Endometrial microvascular endothelial cells (primary cell): ENCODE data around the gene LRPAP1. TPM values are rescaled to one million over a fixed set of nuclear protein-coding genes. Genes with fewer than 3 reads are reported as not detected.
"Not testable (repeated sequence)": the region's sequence is repeated elsewhere in the genome, so short reads cannot be mapped to it uniquely, and the experiment has no call there.

Source experiments
- in situ Hi-C: cut with HindIII; loops from 2 replicates; pipeline ENCODE4 v1.10.0; 2017; ENCODE audit warnings: low sequenced_read_pairs, low pct_unique_long_range_greater_than_20kb; ENCODE audit errors: inconsistent ontology term
- total RNA-seq: library from RNA; depleted of rRNA; stranded (reverse); fragments of >200 nt; gene quantifications from one replicate; pipeline ENCODE4 v1.2.3, GENCODE V29; 2015; ENCODE audit errors: inconsistent ontology term

LRPAP1 gene
- total RNA-seq, 1 donor from 2014 or later = 160 TPM

GRCh38 chr4:3543415-3543814 is 11.2 kb upstream of the LRPAP1 start:
- in situ Hi-C loops = not testable (repeated sequence)

- in situ Hi-C loops = not testable (repeated sequence)
These were observed 6.7 kb upstream of the LRPAP1 start for GRCh38 chr4:3538906-3539305.

- in situ Hi-C loops = not testable (repeated sequence)
These were observed 3.6 kb upstream of the LRPAP1 start for GRCh38 chr4:3535812-3536211.

GRCh38 chr4:3533423-3533820 is 1.2 kb upstream of the LRPAP1 start:
- in situ Hi-C loops = no loop called here

GRCh38 chr4:3532751-3533422 is 665 bp upstream of the LRPAP1 start:
- in situ Hi-C loops = no loop called here

DNA sequence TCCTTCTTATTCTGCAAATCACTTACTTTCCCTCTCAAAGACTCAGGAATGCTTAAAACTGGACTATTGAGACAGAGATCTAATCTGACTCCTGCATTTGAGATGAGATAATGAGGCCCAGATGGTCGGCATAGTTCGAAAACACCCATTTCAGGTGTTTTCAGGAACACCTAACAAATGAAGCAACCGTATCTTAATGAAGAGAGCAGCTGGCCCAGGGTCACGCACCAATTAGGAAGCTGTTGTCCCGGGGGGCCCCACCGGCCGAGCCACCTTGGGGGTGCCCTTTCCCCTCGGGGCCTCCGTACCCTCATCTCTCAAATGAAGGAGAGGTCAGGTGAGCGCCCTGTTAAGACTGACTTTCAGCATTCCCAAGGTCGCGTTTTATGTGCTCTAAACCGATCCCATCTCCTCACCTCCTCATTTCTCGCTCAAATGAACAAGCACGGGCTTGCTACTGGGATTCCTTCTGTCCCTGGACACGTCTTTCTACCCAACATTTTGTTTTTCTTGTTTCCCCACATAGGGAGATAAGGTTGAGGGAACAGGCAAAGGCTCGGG is 824 bp downstream of the LRPAP1 start:
- in situ Hi-C loops = no loop called here

DNA sequence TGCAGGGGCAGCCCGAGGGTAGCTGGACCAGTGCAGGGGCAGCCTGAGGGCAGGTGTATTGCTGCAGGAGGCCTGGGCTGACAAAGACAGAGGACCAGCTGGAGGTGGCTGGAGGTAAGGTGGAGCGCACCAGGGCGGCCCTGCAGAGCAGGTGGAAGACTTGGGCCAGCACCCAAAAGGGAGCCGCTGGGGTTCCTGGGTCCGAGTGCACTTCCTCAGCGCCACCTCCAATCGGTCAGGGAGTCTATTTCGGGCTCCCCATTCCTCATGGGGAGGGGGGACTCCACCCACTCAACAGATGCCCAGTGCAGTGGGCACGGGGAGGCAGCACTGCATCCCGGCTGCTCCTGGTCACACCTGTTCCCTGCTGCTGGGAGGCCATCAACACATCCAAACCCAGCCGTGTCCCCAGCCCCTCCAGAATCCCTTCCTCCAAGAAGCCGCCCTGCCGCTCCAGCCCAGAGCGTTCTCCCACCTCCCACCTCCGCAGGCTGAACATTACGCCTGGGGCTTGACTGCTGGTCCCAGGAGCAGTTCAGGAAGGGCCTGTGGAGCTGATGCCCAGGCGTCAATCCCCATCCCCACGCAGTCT is 1.5 kb downstream of the LRPAP1 start:
- in situ Hi-C loops = no loop called here

- in situ Hi-C loops = no loop called here
These were observed 2.2 kb downstream of the LRPAP1 start for GRCh38 chr4:3530051-3530450.

DNA sequence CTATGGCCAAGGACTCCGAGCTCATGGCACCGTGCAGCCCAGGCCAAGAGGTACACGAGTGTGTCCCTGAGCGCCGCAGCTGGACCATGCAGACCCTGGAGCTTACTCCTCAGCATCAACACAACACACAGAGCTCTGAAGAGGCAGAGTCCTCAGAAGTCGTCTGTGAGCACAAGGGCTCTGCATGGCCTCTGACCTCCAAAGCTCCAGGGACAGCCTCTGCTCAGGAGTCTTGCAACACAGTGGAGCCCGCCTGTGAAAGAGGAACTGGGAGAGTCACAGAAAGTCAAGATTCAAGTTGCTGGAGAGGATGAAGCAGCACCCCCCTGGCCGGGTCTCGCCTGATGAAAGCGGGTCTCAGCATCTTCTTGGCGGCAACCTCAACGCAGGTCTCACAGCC is 2.9 kb downstream of the LRPAP1 start:
- in situ Hi-C loops = no loop called here

DNA sequence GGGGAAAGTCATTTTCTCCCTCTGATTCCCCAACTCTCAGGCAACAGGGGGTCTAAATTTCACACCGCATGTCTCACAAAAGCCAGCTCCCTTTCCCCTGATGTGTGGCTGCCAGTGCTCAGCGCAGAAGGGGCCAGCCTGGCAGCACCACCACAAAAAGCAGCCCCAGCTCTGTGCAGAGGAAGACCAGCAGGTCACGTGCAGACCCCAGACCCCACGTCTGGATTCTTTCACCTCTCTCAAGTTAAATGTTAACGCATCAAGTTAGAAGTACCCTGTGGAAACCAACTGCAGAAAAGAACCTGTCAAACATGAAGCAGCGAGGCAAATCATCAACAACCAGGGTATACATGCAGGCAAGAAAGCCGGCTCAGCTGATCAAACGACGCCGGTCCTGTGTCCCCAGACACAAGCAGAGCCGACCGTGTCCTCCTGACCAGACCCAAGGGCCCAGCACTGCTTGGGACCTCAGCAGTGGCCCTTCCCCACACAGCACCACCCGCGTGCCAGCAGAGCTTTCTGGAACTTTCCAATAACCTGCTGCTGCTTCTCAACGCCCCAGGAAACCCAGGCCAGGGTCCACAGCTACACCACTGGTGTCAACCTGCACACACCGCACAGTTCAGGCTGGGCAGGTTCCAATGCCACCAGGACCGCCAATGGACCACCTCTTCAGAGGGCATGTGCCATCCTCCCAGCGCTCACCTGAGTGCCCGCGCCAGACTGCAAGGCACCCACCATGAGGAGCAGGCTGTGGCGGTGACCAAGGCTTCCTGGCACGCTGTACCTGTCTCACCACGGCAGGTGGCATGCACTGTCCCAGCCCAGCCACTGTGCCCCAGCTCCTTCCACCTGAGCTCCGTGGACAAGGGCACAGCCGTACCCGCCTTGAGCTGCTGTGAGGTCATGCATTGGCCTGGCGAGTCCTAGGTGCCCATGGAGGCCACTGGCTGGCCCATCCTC is 4.0 kb downstream of the LRPAP1 start:
- in situ Hi-C loops = no loop called here

DNA sequence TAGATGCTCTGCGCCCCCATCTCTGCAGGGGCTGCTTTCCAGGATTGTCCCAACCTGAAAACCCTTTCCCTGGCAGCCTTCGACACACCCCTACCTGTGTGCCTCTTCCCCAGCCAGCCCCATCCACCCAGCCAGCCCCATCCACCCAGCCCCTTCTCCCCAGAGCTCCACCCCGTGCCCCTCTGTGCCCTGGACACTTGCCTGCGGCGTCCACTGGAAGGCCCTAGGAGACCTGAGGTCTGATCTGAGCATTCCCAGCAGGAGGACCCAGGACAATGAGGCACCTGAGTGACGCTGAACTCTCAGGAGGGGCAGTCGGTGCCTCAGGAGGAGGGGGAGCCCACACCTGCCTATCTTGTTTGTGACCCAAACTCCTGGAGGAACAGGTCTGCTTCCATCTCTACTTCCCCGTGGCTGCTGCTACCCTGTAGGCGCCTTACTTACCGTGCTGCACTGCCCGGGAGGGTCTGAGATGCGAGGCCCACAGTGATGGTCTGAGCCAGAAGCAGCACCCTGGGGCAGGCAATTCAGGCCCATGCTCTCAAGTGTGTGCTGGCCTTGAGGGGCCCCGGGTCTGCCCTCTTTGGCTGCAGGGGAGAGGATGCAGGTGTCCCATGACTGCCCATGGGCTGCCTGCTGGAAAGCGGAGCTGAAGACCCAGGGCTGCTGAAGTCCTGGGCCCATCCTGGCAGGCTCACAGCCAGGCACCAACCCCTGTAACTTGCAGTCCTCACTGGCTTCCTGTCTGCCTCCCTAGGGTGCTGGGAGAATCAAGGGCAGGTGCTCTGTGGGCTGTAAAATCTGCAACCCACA is 4.9 kb downstream of the LRPAP1 start:
- in situ Hi-C loops = no loop called here

DNA sequence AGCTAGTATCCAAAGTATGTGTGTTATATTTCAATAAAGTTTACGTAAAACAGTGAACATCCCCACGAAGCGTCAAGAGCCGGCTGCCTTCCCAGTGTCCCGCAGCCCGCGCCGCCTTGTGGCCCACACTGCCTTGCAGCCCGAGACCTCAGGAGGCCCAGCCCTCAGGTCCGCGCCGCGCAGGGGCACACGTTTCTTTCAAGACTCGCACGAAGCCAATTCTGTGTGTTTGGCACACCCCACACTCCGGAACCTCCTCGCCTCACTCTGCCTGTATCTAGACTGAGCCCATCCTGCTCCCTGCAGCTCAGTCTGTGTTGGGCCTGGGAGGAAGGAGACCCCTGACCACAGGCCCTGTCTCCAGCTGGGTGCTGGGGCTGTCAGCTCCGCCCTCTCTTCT is 5.8 kb downstream of the LRPAP1 start:
- in situ Hi-C loops = no loop called here

GRCh38 chr4:3525532-3526430 is 6.4 kb downstream of the LRPAP1 start:
- in situ Hi-C loops = no loop called here

DNA sequence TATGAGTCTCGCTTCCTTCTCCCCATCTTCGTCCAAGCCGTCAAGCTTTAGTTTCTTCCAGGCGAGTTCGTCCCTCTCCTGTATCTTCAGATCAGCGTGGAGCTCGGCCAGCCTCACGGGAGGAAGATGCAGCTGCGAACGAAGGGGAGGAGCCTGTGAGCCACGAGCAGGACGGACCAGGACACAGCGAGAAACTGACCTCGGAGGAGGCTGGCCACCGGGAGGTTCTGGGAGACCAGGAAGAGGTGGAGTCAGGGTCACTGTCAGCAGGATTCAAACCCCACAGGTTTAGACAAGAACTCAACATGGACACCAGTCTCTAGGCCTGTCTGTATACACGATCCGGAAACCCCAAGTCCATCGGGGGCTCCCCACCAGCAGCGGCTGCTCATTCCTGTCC is 7.3 kb downstream of the LRPAP1 start:
- in situ Hi-C loops = no loop called here

DNA sequence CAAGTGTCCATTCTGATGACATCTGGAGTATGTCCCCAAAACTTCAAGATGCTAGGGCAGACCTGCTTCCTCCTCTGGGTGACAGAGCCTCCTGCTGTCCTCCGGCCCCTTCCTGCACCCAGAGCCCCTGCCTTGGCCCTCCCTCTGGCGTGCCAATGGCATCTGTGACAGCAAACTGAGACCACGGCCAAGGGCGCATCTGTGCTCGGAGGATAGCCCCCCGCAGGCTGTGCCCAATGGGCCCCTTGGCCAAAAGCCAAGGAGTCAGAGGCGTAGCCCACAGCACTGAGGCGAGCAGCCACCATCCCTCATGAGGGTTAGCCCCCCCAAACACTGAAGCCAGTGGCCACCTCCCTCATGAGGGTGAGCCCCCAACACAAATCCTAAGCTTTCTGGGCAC is 7.9 kb downstream of the LRPAP1 start:
- in situ Hi-C loops = no loop called here

- in situ Hi-C loops = no loop called here
These were observed 8.5 kb downstream of the LRPAP1 start for GRCh38 chr4:3523628-3524221.

DNA sequence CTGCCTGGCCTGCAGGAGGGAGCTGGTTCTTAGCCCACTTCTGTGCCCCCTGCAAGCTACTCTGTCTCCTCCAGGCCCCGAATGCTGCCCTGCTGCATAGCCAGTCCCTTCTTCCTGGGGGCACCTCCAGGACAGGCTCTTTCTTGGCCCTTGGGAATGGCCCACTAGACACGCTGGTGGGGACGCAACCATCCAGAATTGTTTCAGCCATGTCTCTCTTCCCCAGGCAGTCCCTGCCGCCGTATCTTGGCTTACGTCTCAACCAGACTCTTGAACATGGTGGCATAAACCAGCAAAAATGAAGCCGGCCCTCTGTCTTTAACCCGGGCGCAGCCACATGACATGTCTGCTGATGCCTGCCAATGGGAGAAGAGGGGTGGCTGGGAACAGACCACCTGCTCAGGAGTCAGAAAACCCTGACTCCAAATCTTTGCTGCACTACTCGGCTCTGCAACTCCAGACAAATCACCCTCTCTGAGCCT is 9.0 kb downstream of the LRPAP1 start:
- in situ Hi-C loops = no loop called here
